Ishikawa (cell line): Measurements from ENCODE around the gene MAP3K20.

Experiments
- CEBPB ChIP-seq: IDR thresholded peaks from 2 replicates; pipeline ENCODE4 v1.6.1; 2012
- CREB1 ChIP-seq: IDR thresholded peaks from 2 replicates; pipeline ENCODE4 v1.6.1; 2012; ENCODE audit warnings: low read depth
- EGR1 ChIP-seq: IDR thresholded peaks from 2 replicates; pipeline ENCODE4 v1.6.1; 2012
- EP300 ChIP-seq: IDR thresholded peaks from 2 replicates; pipeline ENCODE4 v1.6.1; 2012; ENCODE audit warnings: borderline replicate concordance
- FOXM1 ChIP-seq: IDR thresholded peaks from 2 replicates; pipeline ENCODE4 v1.6.1; 2012; ENCODE audit warnings: low read depth, borderline replicate concordance
- NFIC ChIP-seq: IDR thresholded peaks from 2 replicates; pipeline ENCODE4 v1.6.1; 2012
- RAD21 ChIP-seq: IDR thresholded peaks from 2 replicates; pipeline ENCODE4 v1.6.1; 2012; ENCODE audit warnings: low read depth
- TAF1 ChIP-seq: IDR thresholded peaks from 2 replicates; pipeline ENCODE4 v1.6.1; 2012; ENCODE audit warnings: low read depth, mild to moderate bottlenecking
- TCF12 ChIP-seq: IDR thresholded peaks from 2 replicates; pipeline ENCODE4 v1.6.1; 2012; ENCODE audit warnings: low read depth
- TEAD4 ChIP-seq: IDR thresholded peaks from 2 replicates; pipeline ENCODE4 v1.6.1; 2012
- USF1 ChIP-seq: IDR thresholded peaks from 2 replicates; pipeline ENCODE4 v1.6.1; 2012
- YY1 ChIP-seq: IDR thresholded peaks from 2 replicates; pipeline ENCODE4 v1.6.1; 2012; ENCODE audit warnings: low read depth
- ZBTB7A ChIP-seq: IDR thresholded peaks from 2 replicates; pipeline ENCODE4 v1.6.1; 2012; ENCODE audit warnings: low read depth
- TF ChIP-seq, protein P1 (sequence below): IDR thresholded peaks from 2 replicates; pipeline ENCODE4 v1.6.1; 2012; ENCODE audit warnings: low read depth, mild to moderate bottlenecking
- TF ChIP-seq, protein P2 (sequence below): IDR thresholded peaks from 2 replicates; pipeline ENCODE4 v1.6.1; 2012

The MAP3K20 gene

GRCh38 chr2:173264603-173265366 lies 189.1 kb downstream of the MAP3K20 start:
- TF ChIP-seq, protein P1, sequence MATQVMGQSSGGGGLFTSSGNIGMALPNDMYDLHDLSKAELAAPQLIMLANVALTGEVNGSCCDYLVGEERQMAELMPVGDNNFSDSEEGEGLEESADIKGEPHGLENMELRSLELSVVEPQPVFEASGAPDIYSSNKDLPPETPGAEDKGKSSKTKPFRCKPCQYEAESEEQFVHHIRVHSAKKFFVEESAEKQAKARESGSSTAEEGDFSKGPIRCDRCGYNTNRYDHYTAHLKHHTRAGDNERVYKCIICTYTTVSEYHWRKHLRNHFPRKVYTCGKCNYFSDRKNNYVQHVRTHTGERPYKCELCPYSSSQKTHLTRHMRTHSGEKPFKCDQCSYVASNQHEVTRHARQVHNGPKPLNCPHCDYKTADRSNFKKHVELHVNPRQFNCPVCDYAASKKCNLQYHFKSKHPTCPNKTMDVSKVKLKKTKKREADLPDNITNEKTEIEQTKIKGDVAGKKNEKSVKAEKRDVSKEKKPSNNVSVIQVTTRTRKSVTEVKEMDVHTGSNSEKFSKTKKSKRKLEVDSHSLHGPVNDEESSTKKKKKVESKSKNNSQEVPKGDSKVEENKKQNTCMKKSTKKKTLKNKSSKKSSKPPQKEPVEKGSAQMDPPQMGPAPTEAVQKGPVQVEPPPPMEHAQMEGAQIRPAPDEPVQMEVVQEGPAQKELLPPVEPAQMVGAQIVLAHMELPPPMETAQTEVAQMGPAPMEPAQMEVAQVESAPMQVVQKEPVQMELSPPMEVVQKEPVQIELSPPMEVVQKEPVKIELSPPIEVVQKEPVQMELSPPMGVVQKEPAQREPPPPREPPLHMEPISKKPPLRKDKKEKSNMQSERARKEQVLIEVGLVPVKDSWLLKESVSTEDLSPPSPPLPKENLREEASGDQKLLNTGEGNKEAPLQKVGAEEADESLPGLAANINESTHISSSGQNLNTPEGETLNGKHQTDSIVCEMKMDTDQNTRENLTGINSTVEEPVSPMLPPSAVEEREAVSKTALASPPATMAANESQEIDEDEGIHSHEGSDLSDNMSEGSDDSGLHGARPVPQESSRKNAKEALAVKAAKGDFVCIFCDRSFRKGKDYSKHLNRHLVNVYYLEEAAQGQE = no peak
- TF ChIP-seq FOXM1 (no peak), CREB1 (no peak), EP300 (no peak), USF1 (no peak), ZBTB7A (no peak), YY1 (no peak), RAD21 (no peak)
- TF ChIP-seq, protein P2, sequence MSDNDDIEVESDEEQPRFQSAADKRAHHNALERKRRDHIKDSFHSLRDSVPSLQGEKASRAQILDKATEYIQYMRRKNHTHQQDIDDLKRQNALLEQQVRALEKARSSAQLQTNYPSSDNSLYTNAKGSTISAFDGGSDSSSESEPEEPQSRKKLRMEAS = no peak

GRCh38 chr2:173271135-173271534 lies 195.5 kb downstream of the MAP3K20 start:
- TF ChIP-seq TEAD4 (no peak), NFIC (no peak), CEBPB (no peak), ZBTB7A (no peak), USF1 (no peak), YY1 (no peak), RAD21 (no peak), EGR1 (no peak), TAF1 (no peak)

- TF ChIP-seq CEBPB = no peak
- TF ChIP-seq, protein P2 = no peak
- TF ChIP-seq FOXM1 = no peak
- TF ChIP-seq EGR1 = no peak
- TF ChIP-seq TCF12 = no peak
- TF ChIP-seq RAD21 = no peak
- TF ChIP-seq EP300 = no peak
- TF ChIP-seq CREB1 = no peak
- TF ChIP-seq ZBTB7A = no peak
- no peak for TF ChIP-seq USF1
- no peak for TF ChIP-seq YY1
- TF ChIP-seq TEAD4 = no peak
- TF ChIP-seq, protein P1 = no peak
- no peak for TF ChIP-seq NFIC
- TF ChIP-seq TAF1 = no peak
Measured at GRCh38 chr2:173271825-173272224, 196.2 kb downstream of the MAP3K20 start.

DNA sequence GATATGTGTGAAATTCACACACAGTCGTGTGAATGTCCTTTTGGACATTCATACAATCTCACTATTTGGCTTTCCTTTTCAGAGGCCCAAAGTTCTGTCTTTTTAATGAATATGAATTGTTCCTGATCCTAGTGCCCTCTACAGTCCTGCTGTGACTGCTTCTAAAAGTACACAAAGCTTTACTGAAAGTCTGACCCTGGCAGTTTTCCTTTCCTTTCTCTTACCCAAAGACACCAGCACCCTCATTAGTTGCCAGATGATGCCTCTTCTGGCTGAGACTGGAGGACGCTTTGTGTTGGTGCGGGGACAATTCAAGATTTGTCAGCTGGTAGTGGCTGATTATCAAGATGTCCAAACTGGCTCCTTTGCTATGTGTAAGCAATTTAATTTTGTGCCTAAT lies 197.2 kb downstream of the MAP3K20 start:
- TF ChIP-seq EP300 (no peak), TEAD4 (no peak), ZBTB7A (no peak), TAF1 (no peak), FOXM1 (no peak), NFIC (no peak), CEBPB (no peak), USF1 (no peak), EGR1 (no peak), TCF12 (no peak)
- TF ChIP-seq, protein P2 = no peak
